Adrenal gland (tissue), 5 donors: ENCODE results near the gene STN1.

Experiments
- CTCF ChIP-seq, 6 experiments: fragments of 450-650 bp in 4 of 6; fragments of 200-600 bp in 2 of 6; sonication (generic) in 1 of 6; IDR thresholded peaks; 1 replicate in 5 of 6; 2 replicates in 1 of 6; pipeline versions ENCODE4 v1.5.1 to v1.8.0; 2016 to 2021; ENCODE audit warnings: antibody characterized with exemption in 6 of 6, mild to moderate bottlenecking in 2 of 6, moderate library complexity in 1 of 6
- POLR2A ChIP-seq, 2 donors: fragments of 450-650 bp; IDR thresholded peaks; one replicate each; pipeline ENCODE4 v1.6.1; 2017; ENCODE audit warnings: antibody characterized with exemption in 2 of 2, mild to moderate bottlenecking in 2 of 2, moderate library complexity in 1 of 2
- donor health status: DM: no; HTN: no; CAD: no.

- TF ChIP-seq CTCF (IDR thresholded peaks at IDR 0.05) (no peak), POLR2A (IDR thresholded peaks at IDR 0.05) (no peak)
These were observed 32.4 kb downstream of the STN1 start for GRCh38 chr10:103885617-103886016.
